ENCODE data around the gene TTC7B. TPM values are rescaled to one million over a fixed set of nuclear protein-coding genes. Genes with fewer than 3 reads are reported as not detected.

TTC7B gene
- total and polyA plus RNA-seq, 10 of the 15 experiments (the other 5 are each of a cell fraction or from before 2014, with no cell fraction given): under 0.01 to 1.1 (median 0.26) TPM; not detected in 2

DNA sequence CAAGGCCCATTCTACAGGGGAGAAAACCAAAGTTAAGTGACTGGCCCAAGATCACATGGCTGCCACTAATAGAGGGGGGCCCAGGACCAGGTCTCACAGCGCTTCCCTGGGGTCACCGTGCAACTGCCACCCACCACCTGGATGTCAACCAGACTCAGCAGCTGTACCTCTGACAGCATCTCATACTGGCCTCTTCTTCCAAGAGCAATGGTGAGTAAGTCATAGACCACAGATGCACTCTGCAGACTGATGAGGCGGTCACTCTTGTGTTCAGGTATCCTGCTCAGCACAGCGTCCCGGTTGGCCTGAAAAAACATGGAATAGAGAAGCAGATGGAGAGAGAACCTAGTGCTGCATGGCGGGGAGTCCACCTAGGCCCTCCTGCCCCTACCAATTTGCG lies 139.9 kb downstream of the TTC7B start:
- Histone ChIP-seq H3K9me3 (replicated peaks; ENCODE audit: control insufficient read depth, insufficient read depth, low read length) (no peaks in the 10 kb centered on the region), H2AFZ (ENCODE audit: control insufficient read depth, low read depth, low read length) (no peak overlapping the region), H3K36me3 (ENCODE audit: control insufficient read depth in 2 of 2, insufficient read depth in 2 of 2, low read length in 1 of 2) (no peaks in the 10 kb centered on the region), H3K27ac (ENCODE audit: control insufficient read depth, insufficient read depth) (no peak overlapping the region), H4K20me1 (ENCODE audit: control insufficient read depth, insufficient read depth) (no peaks in the 10 kb centered on the region), H3K27me3 (replicated peaks in 1 of 2; ENCODE audit: control insufficient read depth in 2 of 2, insufficient read depth in 2 of 2, low read length in 1 of 2) (peaks cover 0 to 2% of the 10 kb centered on the region in 2 experiments; a peak in 2 of 4 replicates), H3K4me2 (ENCODE audit: control insufficient read depth, insufficient read depth) (no peak overlapping the region), H3K4me1 (ENCODE audit: control insufficient read depth, insufficient read depth, low read length) (no peaks in the 10 kb centered on the region), H3K79me2 (ENCODE audit: control insufficient read depth, insufficient read depth, low read length) (no peaks in the 10 kb centered on the region), H3K9ac (ENCODE audit: control insufficient read depth, insufficient read depth, low read length) (no peak overlapping the region), H3K4me3 (no peak overlapping the region)
- in situ Hi-C loops (cut with MboI) (no loop called here), intact Hi-C loops (cut with micrococcal nuclease; ENCODE audit: unreplicated experiment) (no loop called here)
- FAIRE-seq (no peak), DNase-seq (ENCODE audit: low read depth, low spot score) (no peak), ATAC-seq (no peak)
- SMC1A ChIA-PET (ENCODE audit: uncharacterized antibody, unreplicated experiment): no interaction called here
- TF ChIP-seq GATAD2B (conservative IDR thresholded peaks at IDR 0.05; ENCODE audit: low read depth) (no peak), SMAD1 (IDR thresholded peaks at IDR 0.05; ENCODE audit: low read depth, partially characterized antibody) (no peak), HDGF (IDR thresholded peaks at IDR 0.05) (no peak), SPI1 (IDR thresholded peaks at IDR 0.05; ENCODE audit: borderline replicate concordance, insufficient read depth, low read depth, low read length) (no peak), PAX5 (IDR thresholded peaks at IDR 0.05; ENCODE audit: borderline replicate concordance, low read depth, low read length) (no peak), TAF1 (IDR thresholded peaks at IDR 0.05; ENCODE audit: borderline replicate concordance, low read depth, low read length) (no peak), NRF1 (conservative IDR thresholded peaks at IDR 0.05; ENCODE audit: low read depth, low read length) (no peak), CBX3 (IDR thresholded peaks at IDR 0.05; ENCODE audit: borderline replicate concordance, low read depth) (no peak), RELA (IDR thresholded peaks at IDR 0.05; ENCODE audit: borderline replicate concordance, partially characterized antibody) (no peak), SMC3 (IDR thresholded peaks at IDR 0.05; ENCODE audit: borderline replicate concordance, low read length) (no peak), EGR1 (IDR thresholded peaks at IDR 0.05; ENCODE audit: borderline replicate concordance in 1 of 2, low read depth in 2 of 2, low read length in 2 of 2) (no peak), TBL1XR1 (IDR thresholded peaks at IDR 0.05; ENCODE audit: low read depth, low read length) (no peak), SUZ12 (IDR thresholded peaks at IDR 0.05; ENCODE audit: unreplicated experiment) (no peak), MEF2B (IDR thresholded peaks at IDR 0.05; ENCODE audit: partially characterized antibody, poor library complexity, severe bottlenecking) (no peak), YBX1 (IDR thresholded peaks at IDR 0.05) (no peak), TARDBP (IDR thresholded peaks at IDR 0.05; ENCODE audit: borderline replicate concordance) (no peak), TCF7 (IDR thresholded peaks at IDR 0.05; ENCODE audit: borderline replicate concordance) (no peak)
- TF ChIP-seq, protein P1, sequence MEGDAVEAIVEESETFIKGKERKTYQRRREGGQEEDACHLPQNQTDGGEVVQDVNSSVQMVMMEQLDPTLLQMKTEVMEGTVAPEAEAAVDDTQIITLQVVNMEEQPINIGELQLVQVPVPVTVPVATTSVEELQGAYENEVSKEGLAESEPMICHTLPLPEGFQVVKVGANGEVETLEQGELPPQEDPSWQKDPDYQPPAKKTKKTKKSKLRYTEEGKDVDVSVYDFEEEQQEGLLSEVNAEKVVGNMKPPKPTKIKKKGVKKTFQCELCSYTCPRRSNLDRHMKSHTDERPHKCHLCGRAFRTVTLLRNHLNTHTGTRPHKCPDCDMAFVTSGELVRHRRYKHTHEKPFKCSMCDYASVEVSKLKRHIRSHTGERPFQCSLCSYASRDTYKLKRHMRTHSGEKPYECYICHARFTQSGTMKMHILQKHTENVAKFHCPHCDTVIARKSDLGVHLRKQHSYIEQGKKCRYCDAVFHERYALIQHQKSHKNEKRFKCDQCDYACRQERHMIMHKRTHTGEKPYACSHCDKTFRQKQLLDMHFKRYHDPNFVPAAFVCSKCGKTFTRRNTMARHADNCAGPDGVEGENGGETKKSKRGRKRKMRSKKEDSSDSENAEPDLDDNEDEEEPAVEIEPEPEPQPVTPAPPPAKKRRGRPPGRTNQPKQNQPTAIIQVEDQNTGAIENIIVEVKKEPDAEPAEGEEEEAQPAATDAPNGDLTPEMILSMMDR (IDR thresholded peaks at IDR 0.05 in 2 of 3, conservative IDR thresholded peaks at IDR 0.05 in 1 of 3; ENCODE audit: control insufficient read depth in 2 of 3, extremely low read depth in 1 of 3, insufficient read depth in 1 of 3, low read depth in 3 of 3, low read length in 3 of 3): no peak
- TF ChIP-seq, protein P2, sequence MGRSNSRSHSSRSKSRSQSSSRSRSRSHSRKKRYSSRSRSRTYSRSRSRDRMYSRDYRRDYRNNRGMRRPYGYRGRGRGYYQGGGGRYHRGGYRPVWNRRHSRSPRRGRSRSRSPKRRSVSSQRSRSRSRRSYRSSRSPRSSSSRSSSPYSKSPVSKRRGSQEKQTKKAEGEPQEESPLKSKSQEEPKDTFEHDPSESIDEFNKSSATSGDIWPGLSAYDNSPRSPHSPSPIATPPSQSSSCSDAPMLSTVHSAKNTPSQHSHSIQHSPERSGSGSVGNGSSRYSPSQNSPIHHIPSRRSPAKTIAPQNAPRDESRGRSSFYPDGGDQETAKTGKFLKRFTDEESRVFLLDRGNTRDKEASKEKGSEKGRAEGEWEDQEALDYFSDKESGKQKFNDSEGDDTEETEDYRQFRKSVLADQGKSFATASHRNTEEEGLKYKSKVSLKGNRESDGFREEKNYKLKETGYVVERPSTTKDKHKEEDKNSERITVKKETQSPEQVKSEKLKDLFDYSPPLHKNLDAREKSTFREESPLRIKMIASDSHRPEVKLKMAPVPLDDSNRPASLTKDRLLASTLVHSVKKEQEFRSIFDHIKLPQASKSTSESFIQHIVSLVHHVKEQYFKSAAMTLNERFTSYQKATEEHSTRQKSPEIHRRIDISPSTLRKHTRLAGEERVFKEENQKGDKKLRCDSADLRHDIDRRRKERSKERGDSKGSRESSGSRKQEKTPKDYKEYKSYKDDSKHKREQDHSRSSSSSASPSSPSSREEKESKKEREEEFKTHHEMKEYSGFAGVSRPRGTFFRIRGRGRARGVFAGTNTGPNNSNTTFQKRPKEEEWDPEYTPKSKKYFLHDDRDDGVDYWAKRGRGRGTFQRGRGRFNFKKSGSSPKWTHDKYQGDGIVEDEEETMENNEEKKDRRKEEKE (IDR thresholded peaks at IDR 0.05): no peak
- RAD21 ChIA-PET (ENCODE audit: unreplicated experiment): no interaction called here
- no TSS peak for BruUV-seq (replicated peaks)
- CTCF ChIA-PET: no interaction called here
- 56% methylated on average over 7 of the region's 7 CpGs for WGBS (ENCODE audit: insufficient coverage, insufficient replicate concordance, low lambda C conversion rate, missing lambda C conversion rate)
- POLR2A ChIA-PET: no interaction called here
